Peyer's patch (tissue), 4 donors: ENCODE measurements around the gene PIEZO2. TPM values are rescaled to one million over a fixed set of nuclear protein-coding genes. Genes with fewer than 3 reads are reported as not detected.

Experiments used
- DNase-seq, 3 donors: peaks; one replicate each; pipeline ENCODE4 v3.0.0-alpha.2; 2017 to 2019
- H3K27ac ChIP-seq, 4 donors: fragments of 200-600 bp; sonication (generic); one replicate each; pipeline ENCODE4 v1.5.1; 2016 to 2019
- H3K27me3 ChIP-seq, 2 donors: fragments of 200-600 bp; sonication (generic); one replicate each; pipeline ENCODE4 v1.5.1; 2019
- H3K36me3 ChIP-seq, 3 donors: fragments of 200-600 bp; sonication (generic); one replicate each; pipeline ENCODE4 v1.5.1; 2016 to 2019
- H3K4me1 ChIP-seq, 4 donors: fragments of 200-600 bp; sonication (generic); one replicate each; pipeline ENCODE4 v1.5.1; 2016 to 2019
- H3K4me3 ChIP-seq, 4 donors: fragments of 200-600 bp; sonication (generic); 1 replicate in 3 of 4; 2 replicates in 1 of 4; pipeline ENCODE4 v1.5.1; 2016 to 2019; ENCODE audit warnings: mild to moderate bottlenecking in 1 of 4
- H3K9me3 ChIP-seq, 4 donors: fragments of 200-600 bp; sonication (generic); one replicate each; pipeline ENCODE4 v1.5.1; 2016 to 2019; ENCODE audit warnings: mild to moderate bottlenecking in 1 of 4
- POLR2A ChIP-seq, 2 donors: fragments of 450-650 bp; IDR thresholded peaks; one replicate each; pipeline ENCODE4 v1.5.1; 2017; ENCODE audit warnings: antibody characterized with exemption in 2 of 2, mild to moderate bottlenecking in 2 of 2, moderate library complexity in 2 of 2
- total RNA-seq, 4 donors: library from RNA; depleted of rRNA; stranded (reverse); fragments of >200 nt; gene quantifications; one replicate each; pipeline ENCODE4 v1.1.0, GENCODE V29; 2016
- TF ChIP-seq, protein P1 (sequence below), 6 experiments: fragments of 450-650 bp in 4 of 6; fragments of 200-600 bp in 2 of 6; sonication (generic) in 1 of 6; IDR thresholded peaks; one replicate each; pipeline ENCODE4 v1.5.1; 2017 to 2019; ENCODE audit warnings: antibody characterized with exemption in 6 of 6, mild to moderate bottlenecking in 3 of 6, moderate library complexity in 1 of 6

Gene PIEZO2
- total RNA-seq, 4 donors from 2014 or later = 0.85 to 5.8 (median 4.5) TPM

GRCh38 chr18:11040359-11040758 is 109.0 kb downstream of the PIEZO2 start:
- Histone ChIP-seq H3K9me3 (no peaks in the 10 kb centered on the region), H3K27ac (no peak overlapping the region), H3K27me3 (no peaks in the 10 kb centered on the region), H3K4me3 (no peak overlapping the region), H3K36me3 (no peaks in the 10 kb centered on the region), H3K4me1 (no peaks in the 10 kb centered on the region)
- no peak for DNase-seq
- TF ChIP-seq, protein P1, sequence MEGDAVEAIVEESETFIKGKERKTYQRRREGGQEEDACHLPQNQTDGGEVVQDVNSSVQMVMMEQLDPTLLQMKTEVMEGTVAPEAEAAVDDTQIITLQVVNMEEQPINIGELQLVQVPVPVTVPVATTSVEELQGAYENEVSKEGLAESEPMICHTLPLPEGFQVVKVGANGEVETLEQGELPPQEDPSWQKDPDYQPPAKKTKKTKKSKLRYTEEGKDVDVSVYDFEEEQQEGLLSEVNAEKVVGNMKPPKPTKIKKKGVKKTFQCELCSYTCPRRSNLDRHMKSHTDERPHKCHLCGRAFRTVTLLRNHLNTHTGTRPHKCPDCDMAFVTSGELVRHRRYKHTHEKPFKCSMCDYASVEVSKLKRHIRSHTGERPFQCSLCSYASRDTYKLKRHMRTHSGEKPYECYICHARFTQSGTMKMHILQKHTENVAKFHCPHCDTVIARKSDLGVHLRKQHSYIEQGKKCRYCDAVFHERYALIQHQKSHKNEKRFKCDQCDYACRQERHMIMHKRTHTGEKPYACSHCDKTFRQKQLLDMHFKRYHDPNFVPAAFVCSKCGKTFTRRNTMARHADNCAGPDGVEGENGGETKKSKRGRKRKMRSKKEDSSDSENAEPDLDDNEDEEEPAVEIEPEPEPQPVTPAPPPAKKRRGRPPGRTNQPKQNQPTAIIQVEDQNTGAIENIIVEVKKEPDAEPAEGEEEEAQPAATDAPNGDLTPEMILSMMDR (IDR thresholded peaks at IDR 0.05) = no peak
- no peak for TF ChIP-seq POLR2A (IDR thresholded peaks at IDR 0.05)

GRCh38 chr18:11037533-11038240 is 111.7 kb downstream of the PIEZO2 start:
- no peaks in the 10 kb centered on the region for H3K27me3 ChIP-seq
- H3K27ac ChIP-seq = no peak overlapping the region
- no peaks in the 10 kb centered on the region for H3K36me3 ChIP-seq
- no peaks in the 10 kb centered on the region for H3K9me3 ChIP-seq
- TF ChIP-seq, protein P1 (IDR thresholded peaks at IDR 0.05) = no peak
- no peak for TF ChIP-seq POLR2A (IDR thresholded peaks at IDR 0.05)
- no peak for DNase-seq
- no peak overlapping the region for H3K4me3 ChIP-seq
- H3K4me1 ChIP-seq = no peaks in the 10 kb centered on the region

GRCh38 chr18:11035814-11036495 is 113.4 kb downstream of the PIEZO2 start:
- TF ChIP-seq, protein P1 (IDR thresholded peaks at IDR 0.05) = no peak
- no peak for TF ChIP-seq POLR2A (IDR thresholded peaks at IDR 0.05)
- no peaks in the 10 kb centered on the region for H3K36me3 ChIP-seq
- no peaks in the 10 kb centered on the region for H3K4me1 ChIP-seq
- H3K9me3 ChIP-seq = no peaks in the 10 kb centered on the region
- DNase-seq = no peak
- H3K27ac ChIP-seq = no peak overlapping the region
- H3K4me3 ChIP-seq = no peak overlapping the region
- no peaks in the 10 kb centered on the region for H3K27me3 ChIP-seq

GRCh38 chr18:11035376-11035775 is 114.0 kb downstream of the PIEZO2 start:
- no peak overlapping the region for H3K4me3 ChIP-seq
- no peaks in the 10 kb centered on the region for H3K9me3 ChIP-seq
- H3K4me1 ChIP-seq = no peaks in the 10 kb centered on the region
- DNase-seq = no peak
- no peaks in the 10 kb centered on the region for H3K27me3 ChIP-seq
- TF ChIP-seq, protein P1 (IDR thresholded peaks at IDR 0.05) = no peak
- no peak for TF ChIP-seq POLR2A (IDR thresholded peaks at IDR 0.05)
- H3K36me3 ChIP-seq = no peaks in the 10 kb centered on the region
- H3K27ac ChIP-seq = no peak overlapping the region

DNA sequence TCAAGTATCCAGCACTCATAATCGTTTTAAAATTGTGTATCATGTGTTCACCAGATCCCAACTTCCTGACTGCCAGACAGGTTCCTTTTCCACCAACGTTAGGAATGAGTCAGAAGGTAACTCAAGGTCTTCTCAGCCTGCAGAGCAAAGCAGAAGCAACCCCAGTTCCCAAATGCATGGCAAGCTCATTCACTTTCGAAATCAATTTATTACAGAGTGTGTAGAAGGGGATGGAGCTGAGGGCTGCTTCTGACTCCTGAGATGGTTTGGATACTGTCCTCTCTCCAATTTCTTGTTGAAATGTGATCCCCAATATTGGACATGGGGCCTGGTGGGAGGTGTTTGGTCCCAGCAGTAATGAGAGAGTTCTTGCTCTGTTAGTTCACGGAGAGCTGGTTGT is 114.5 kb downstream of the PIEZO2 start:
- Histone ChIP-seq H3K36me3 (no peaks in the 10 kb centered on the region), H3K27me3 (no peaks in the 10 kb centered on the region), H3K4me3 (no peak overlapping the region), H3K27ac (no peak overlapping the region), H3K4me1 (no peaks in the 10 kb centered on the region), H3K9me3 (no peaks in the 10 kb centered on the region)
- DNase-seq = no peak
- TF ChIP-seq POLR2A (IDR thresholded peaks at IDR 0.05) = no peak
- TF ChIP-seq, protein P1 (IDR thresholded peaks at IDR 0.05) = no peak
